GM21526 (cell line): ENCODE measurements around the gene CRYBG2.
"Not testable (repeated sequence)": the region's sequence is repeated elsewhere in the genome, so short reads cannot be mapped to it uniquely, and the experiment has no call there.

Experiments used
- ATAC-seq: cut with Tn5 transposase; IDR thresholded peaks from one replicate; pipeline ENCODE4 v1.9.1; 2021; ENCODE audit warnings: moderate library complexity; ENCODE audit not compliant: unreplicated experiment, low FRiP score

CRYBG2 gene

DNA sequence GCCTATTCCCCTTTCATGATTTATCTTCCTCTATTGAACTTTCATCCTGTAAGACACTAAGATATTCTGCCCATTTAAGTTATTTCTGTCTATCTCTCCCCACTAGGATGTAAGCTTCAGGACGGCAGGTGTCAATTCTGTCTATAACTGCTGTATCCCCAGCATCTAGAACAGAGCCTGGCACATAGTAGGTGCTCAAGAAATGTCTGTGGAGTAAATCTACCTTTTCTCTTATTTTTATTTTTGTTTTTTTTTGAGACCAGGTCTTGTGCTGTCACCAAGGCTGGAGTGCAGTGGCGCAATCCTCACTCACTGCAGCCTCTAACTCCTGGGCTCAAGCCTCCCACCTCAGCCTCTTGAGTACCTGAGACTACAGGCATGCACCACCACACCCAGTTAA lies 30.5 kb downstream of the CRYBG2 start:
- no peak for ATAC-seq

DNA sequence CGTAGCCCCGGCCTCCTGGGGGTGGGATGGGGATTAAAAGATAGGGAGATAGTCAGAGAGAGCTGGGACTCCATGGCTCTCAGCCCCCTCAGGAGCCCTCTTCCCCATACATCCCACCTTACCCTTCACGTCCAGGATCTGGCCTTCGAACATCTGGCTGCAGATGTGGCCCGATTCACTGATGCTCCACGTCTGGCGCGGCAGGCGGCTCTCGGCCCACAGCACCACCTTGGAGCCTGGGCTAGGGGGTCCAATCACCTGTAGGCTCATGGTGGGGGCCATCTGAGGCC lies 31.9 kb downstream of the CRYBG2 start:
- no peak for ATAC-seq

DNA sequence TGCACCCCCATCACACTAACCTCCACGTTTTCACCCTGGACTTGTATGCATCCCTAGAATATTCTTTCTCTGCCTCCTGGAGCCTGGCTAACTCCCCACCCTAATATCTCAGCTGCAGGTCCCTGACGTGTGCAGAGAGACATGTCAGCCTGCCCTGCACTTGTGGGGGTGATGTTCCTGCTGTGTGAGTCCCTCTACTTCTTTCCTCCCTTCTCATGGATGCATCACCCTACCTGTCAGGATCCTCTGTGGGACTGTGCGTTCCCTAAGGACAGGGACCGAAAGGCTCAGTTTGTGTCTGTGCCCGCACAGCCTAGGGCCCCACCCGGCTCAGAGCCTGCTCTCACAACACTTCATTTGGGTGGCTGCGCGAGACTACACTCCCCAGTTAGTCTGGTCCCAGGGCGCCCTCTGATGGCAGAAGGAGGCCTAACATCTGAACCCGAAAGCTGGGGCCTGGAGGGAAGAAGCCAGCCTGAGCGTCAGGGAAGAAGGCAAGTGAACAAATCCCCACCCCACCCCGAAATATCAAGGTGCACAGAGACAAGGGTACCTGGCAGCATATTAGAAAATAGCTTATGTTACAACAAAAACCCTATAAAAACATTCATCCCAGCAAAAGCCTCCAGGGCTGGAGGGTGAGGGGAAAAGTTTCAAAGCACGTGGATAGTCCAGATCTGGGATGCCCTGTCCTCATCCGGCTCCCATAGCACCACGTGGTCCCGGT lies 32.5 kb downstream of the CRYBG2 start:
- ATAC-seq, result no peak

DNA sequence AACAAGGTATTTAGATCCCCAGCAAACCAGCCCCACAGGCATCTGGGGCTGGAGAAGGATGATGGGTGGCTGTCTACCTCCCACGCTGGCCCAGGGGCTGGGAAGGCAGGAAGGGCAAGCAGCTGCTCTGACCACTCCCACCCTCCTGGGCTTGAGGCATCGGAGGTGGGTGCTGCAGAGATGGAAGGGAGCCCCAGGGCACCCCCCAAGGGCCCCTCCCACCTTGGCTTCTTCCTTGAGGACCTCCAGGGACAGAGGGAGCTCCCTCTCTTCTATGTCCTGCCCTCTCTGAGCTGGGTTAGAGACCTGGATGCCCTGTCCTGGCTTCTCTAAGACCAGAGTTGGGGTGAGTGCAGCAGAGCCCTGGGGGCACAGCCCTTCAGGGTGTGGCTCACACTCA lies 33.0 kb downstream of the CRYBG2 start:
- no peak for ATAC-seq

DNA sequence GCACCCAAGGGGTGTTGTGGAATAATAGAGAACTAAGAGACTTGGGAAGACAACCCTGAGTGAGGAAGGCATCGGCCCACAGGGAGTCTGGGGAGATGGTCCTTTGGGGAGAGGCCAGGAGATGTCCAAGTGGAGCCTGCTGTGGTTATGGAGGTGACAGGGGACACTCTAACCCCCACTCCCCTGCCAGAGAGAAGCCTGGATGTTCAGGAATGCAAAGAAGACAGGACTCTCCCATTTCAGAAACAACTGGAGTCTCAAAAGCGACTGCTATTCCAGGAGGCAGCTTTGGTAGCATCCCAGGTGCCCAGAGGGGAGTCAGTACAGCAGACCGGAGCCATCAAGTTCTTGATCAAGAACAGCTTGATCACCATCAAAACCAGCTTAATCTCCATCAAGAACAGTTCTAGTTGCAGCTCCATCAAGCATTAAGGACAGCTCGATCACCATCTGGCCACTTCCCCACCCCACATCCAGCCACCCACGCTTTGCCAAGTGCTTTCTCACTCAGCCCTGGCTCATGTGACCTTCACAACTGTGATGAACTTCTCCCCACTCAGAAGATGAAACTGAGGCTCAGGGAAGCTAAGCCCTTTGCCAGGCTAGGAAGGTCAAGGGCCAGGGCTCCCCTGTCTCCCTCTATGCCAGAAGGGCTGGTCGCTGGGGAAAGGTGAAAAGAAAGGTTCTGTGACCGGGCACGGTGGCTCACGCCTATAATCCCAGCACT lies 35.4 kb downstream of the CRYBG2 start:
- no peak for ATAC-seq

DNA sequence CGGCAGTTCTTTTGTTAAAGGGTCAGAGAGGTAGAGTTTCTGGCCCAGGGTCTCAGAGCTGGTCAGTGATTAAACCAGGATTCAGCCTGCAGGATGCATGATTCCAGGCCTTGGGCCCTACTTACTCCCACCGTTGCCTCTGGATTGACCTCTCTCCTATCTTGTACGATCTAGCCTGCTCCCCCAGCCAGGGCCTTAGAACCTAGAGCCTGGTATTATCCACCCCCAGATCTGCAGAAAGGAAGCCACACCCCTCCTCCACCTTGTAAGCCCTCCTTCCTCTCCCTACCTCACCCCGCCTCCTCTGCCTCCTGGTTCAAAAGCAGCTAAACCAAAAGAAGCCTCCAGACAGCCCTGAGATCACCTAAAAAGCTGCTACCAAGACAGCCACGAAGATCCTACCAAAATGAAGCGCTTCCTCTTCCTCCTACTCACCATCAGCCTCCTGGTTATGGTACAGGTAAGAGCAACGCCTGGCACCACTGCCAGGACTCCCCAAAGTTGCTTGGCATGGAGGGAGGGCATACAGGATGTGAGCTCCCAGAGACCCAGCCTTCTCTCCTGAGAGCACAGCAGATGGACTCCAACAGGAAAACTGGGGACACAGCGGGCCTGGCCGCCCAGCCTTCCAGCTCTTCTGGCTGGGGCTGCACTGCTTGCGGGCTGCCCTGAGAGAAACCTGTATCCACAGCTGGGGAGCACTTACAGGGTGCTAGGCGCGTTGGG lies 36.2 kb downstream of the CRYBG2 start, which contains the start of gene CD52:
Gene CD52, plus strand, starts transcription at position 347 of the 726 bp plus-strand sequence. Its CDS starts 60 bp downstream, at position 407.
- ATAC-seq, result no peak

DNA sequence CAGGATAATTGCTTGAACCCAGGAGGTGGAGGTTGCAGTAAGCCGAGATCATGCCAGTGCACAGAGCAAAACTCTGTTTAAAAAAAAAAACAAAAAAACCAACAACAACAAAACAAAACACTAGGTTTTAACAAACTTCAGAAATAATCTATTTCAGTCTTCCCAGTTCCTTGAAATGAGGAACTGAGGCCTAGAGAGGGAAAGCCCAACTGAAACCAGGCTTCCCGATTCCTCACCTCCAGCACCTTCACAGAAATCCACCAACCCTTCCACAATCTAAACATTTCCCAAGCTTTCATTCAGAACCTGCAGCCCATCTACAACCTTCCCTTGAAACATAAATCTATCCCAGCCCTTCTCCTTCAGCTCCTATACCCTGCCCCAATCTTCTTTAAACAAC lies 36.8 kb downstream of the CRYBG2 start:
- no peak for ATAC-seq

DNA sequence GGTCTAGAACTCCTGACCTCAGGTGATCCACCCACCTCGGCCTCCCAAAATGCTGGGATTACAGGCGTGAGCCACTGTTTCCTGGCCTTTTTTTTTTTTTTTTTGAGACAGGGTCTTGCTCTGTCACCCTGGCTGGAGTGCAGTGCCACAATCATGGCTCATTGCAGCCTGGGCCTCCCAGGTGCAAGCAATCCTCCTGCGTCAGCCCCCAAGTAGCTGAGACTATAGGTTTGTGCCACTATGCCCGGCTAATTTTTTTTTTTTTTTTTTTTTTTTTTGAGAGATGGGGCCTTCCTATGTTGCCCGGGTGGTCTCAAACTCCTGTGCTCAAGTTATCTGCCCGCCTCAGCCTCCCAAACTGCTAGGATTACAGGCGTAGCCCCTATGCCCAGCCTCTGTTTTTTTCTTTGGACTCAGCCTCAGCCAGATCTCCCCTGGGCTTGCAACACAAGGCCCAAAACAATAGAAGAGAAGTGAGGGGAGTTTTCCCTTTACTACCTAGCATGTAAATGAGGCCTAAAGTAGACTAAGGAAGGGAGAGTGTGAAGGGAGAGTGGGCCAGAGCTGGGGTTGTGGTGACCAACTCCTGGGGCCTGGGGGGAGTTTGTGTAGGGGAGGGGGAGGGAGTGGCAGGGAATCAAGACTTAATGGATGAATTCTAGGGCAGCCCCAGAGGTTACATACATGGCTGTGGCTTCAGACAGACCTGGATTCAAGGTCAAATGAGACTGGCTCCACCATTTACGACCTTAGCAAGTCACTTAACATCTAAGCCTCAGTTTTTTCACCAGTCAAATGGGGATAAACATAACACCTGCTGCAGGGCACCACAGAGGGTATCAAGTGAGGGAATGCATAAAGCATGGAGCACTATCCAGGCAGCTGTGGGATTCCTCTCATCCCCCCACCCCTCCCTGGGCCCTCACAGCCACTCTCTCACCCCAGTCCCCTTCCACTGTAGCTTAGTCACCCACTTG lies 37.8 kb downstream of the CRYBG2 start:
- no peak for ATAC-seq

DNA sequence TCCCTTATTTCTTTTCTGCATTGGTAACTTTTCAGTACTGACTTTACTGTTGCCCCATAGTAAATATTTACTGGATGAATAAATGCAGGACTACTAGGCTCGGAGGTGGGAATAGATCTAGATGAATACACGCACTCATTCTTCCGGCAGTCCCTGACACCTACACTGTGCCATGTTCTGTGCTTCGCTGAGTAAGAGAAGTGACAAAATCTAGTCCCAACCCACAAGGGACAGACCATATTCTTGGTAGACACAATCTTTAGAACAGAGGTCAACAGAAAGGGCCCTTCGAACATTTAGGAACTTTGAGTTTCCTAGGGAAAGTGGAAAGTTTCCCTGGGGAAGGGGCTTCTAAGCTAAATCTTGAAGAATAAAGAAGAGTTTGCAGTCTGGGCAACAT lies 39.4 kb downstream of the CRYBG2 start:
- ATAC-seq, result no peak

DNA sequence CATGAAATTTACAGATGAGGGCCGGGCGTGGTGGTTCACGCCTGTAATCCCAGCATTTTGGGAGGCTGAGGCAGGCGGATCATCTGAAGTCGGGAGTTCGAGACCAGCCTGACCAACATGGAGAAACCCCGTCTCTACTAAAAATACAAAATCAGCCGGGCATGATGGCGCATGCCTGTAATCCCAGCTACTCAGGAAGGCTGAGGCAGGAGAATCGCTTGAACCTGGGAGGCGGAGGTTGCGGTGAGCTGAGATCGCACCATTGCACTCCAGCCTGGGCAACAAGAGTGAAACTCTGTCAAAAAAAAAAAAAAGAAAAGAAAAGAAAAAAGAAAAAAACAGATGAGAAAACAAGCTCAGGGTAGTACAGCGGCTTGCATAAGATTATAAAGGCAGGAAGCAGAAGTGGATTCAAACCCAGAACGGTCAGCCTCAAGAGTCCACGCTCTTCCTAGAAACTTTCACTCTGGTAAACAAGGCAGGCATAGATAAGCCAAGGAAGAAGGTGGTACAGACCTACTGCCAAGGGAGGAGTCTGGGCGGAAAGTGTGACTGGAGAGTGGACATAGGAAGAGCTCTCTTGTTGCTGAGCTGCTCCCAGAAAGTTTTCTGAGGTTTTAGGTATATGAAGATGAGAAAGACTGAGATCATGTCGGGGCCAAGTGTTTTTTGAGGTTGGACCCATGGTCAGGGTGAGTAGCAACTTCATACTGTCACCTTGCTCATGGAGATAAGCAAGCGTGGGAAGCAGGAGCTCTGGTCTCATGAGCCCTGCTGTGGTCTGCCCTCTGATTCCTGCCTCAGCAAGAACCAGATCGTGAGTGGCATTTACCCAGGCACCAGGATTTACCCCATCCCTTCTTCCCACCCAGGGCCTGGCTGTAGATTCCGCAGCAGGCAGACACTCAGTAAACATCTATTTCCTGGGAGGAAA lies 45.7 kb downstream of the CRYBG2 start:
- ATAC-seq, result not testable (repeated sequence)

DNA sequence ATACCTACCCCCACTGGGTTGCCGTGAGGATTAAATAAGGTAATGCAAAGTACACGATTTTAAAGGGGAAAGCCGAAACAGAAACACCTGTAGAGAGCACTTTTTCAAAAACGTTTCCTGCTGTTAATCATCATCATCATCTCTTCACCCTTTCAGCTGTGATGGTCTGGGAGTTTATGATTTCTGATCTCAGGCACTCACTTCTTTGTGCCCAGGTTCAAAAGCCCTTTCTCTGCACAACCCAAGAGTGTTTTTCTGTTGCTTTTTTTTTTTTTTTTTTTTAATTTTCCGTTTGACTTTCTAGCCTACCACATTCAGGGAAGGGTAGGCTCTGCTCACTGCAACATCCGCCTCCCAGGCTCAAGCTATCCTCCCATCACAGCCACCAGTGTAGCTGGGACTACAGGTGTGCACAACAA lies 46.6 kb downstream of the CRYBG2 start:
- no peak for ATAC-seq

DNA sequence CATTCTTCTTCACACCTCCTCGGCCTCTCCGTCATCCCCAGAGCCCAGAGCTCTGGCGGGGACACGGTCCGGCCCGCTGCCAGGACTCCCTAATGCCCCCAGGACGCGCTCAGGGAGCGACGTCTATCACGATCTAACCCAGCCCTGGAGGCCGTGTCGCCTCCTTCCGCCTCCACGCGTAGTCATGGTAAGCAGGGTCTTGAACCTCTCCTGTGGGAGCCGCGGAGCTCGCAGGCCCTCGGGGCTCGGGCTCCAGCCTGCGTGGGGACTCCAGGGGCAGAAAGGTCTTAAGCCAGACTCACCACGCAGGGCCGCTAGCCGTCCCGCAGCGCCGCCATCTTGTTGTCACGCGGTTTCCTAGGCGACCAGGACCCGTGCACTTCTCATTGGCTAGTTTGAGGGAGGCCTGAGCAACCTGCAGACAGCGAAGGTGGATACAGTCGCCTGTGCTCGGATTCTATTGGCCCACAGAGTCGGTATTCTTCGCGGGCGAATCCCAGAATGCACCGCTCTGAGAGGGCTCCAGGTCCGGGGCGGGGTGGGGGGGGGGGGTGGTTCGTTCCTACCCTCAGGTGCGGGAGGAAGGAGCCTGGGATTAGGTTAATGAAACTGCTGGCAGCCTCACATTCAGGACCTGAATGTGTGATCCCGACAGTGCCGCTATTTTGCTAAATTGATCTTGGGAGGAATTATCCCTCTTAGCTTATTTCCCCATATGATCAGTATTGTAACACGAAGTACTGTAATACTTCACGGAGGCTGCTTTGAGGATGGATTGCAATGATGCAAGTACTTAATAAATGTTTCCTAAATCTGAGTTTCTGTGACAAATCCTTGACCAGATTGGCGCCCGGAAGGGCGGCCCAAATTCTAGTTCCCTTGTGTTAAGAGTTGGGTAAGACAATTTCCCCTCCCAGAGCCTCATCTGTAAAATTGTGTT lies 47.4 kb downstream of the CRYBG2 start, which contains the start of gene UBXN11:
Gene UBXN11, minus strand, starts transcription at position 347 of the 940 bp plus-strand sequence. CDS start 3,753 bp downstream, outside the sequence.
- peak; percentile 97 for ATAC-seq

DNA sequence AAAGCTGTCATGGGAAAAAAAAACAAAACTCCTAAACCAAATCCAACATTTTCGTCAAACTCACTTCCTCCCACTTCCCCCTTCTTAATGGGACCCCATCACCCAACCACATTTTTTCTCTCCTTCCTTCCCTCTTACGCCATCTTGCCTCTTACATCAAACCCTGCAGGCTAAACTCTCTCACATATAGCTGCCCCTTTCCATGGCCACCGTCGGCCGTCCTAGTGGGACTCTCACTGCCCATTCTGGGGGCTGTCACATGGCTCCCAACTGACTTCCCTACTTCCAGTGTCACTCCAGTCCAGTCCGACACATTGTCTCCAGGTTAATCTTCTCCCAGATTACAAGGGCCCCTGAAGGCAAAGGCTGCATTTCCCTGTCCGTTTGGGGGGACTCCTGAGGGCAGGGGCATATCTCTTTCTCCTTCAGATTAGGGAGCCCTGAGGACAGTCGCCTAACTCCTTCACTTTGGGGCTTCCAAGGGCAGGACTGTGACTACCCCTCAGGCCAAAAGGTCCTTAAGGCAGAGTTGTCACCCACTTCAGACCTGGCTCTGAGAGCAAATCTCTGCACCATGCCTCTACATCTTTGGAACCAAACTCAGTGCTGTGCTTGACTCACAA lies 48.2 kb downstream of the CRYBG2 start:
- ATAC-seq, result no peak

DNA sequence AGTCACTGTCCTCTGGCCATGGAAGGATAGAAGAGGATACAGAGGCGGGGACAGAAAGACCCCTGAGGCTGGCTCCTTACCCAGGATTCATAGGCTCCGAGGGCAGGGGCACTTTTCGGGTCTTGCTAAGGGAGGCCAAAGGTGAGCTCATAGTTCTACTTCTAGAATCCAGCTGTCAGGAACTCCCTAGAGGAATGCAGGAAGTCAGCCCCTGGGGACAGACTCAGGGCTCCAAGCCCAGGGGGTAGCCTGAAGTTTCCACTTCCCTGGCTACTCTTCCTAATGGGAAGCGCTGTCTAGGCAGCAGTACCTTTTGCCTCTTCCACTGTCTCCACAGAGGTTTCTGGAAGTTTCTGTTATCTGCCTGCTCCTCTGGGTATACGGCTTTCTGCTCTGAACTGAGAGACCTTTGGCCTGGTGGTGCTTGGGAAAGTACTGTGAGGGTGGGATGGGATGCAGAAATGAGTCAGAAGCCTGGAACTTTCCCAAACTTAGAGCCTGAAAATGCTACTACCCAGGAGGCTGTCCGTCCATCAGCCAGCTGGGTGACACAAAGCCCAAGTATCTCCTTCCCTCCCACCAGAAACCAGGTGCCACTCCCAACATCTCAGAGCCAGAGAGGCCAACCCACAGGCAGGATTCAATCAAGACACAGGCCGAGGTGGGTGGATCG lies 51.1 kb downstream of the CRYBG2 start:
- ATAC-seq, result no peak

DNA sequence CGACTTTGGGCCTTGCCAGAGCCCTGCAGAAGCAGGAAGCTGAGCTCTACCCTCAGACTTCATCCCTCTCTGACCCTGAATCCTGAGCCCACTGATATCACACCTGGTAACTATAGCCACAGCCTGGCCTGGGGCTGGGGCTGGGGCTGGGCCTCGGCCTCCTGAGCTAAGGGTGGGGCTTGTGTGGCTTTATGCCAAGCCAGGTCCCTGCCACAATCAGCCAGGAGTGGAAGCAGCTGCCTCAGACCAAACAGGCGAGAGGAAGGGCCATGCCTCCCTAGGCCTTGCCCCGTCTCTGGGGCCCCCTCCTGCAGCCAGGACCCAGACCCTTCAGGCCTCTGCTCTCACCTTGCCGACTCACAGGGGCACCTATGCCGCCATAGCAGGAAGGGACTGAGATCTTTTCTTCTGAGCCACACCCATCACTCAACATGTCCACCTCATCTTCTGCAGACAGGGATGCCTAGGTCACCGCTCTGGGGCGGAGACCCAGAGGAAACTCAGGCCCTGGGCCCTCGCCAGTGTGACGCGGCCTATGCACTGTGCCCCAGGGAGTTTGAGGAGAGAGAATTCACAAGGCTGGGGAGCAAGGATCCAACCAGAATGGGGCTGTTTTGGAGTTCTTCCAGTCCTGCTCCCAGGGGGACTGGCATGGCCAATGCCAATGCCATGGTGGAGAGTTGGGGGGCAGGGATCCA lies 53.2 kb downstream of the CRYBG2 start:
- ATAC-seq, result no peak

DNA sequence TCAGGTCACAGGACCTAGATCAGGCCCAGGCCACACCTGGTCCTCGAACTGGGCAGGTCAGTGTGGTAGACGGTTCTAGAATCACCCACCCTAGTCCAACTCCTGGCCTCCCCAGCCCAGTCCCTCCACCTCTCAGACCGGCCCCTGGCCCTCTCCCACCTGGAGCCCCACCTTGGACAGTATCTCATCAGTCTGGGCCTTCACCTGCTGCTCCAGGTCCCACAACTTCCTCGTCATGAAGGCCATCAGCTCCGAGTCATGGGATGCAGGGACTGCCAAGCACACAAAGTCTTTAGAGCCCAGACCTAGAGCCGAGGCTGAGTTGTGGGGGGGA lies 56.2 kb downstream of the CRYBG2 start:
- no peak for ATAC-seq
